Measurements from ENCODE around the gene MYOCD. TPM values are rescaled to one million over a fixed set of nuclear protein-coding genes. Genes with fewer than 3 reads are reported as not detected.

The MYOCD gene
- total and polyA plus RNA-seq, 8 donors = 3.3 to 14.9 (median 10.8) TPM

- Histone ChIP-seq H3K4me1 (peaks cover 4 to 11% of the 10 kb centered on the region in 2 donors), H3K27me3 (peaks cover 34 to 60% of the 10 kb centered on the region in 2 donors), H3K4me3 (peak overlapping the region; percentile 19 to 27), H3K9me3 (no peaks in the 10 kb centered on the region), H3K27ac (no peak overlapping the region), H3K36me3 (no peaks in the 10 kb centered on the region)
- ATAC-seq (no peak), DNase-seq (no peak)
- intact Hi-C loops (cut with DNase I) = loop anchor here in 1 of 2 donors (10.0 kb wide), 1 partner anchor 410 kb away; no protein-coding TSS in a partner anchor
- TF ChIP-seq CTCF (IDR thresholded peaks at IDR 0.05) = no peak
Measured at GRCh38 chr17:12664894-12665262, 812 bp upstream of the MYOCD start.

- H3K36me3 ChIP-seq = no peaks in the 10 kb centered on the region
- no peak overlapping the region for H3K27ac ChIP-seq
- no peak for ATAC-seq
- peaks cover 34 to 65% of the 10 kb centered on the region in 2 donors for H3K27me3 ChIP-seq
- intact Hi-C loops (cut with DNase I) = loop anchor here in 1 of 2 donors (10.0 kb wide), 1 partner anchor 412 kb away; no protein-coding TSS in a partner anchor
- H3K9me3 ChIP-seq = no peaks in the 10 kb centered on the region
- peaks cover 4 to 11% of the 10 kb centered on the region in 2 donors for H3K4me1 ChIP-seq
- H3K4me3 ChIP-seq = no peak overlapping the region
- no peak for TF ChIP-seq CTCF (IDR thresholded peaks at IDR 0.05)
- no peak for DNase-seq
Measured at GRCh38 chr17:12666718-12667117, 1.0 kb downstream of the MYOCD start.

- no peak overlapping the region for H3K27ac ChIP-seq
Measured at GRCh38 chr17:12667299-12667958, 1.7 kb downstream of the MYOCD start.

GRCh38 chr17:12671906-12672305 is 6.2 kb downstream of the MYOCD start:
- Histone ChIP-seq H3K9me3 (no peaks in the 10 kb centered on the region), H3K27me3 (peaks cover 2 to 17% of the 10 kb centered on the region in 2 donors), H3K27ac (no peak overlapping the region), H3K4me3 (no peak overlapping the region), H3K4me1 (no peaks in the 10 kb centered on the region), H3K36me3 (no peaks in the 10 kb centered on the region)
- ATAC-seq = no peak
- no peak for DNase-seq
- intact Hi-C loops (cut with DNase I) = no loop called here
- TF ChIP-seq CTCF (IDR thresholded peaks at IDR 0.05) = no peak

More at GRCh38 chr17:12667299-12667958, 1.7 kb downstream of the MYOCD start:
- TF ChIP-seq CTCF (IDR thresholded peaks at IDR 0.05) = no peak
- H3K4me1 ChIP-seq = peaks cover 4 to 11% of the 10 kb centered on the region in 2 donors
- intact Hi-C loops (cut with DNase I) = loop anchor here in 1 of 2 donors (10.0 kb wide), 1 partner anchor 413 kb away; no protein-coding TSS in a partner anchor
- no peaks in the 10 kb centered on the region for H3K9me3 ChIP-seq
- peak; percentile 64 for ATAC-seq
- peak in 1 of 4 donors; percentile 62 for DNase-seq
- H3K4me3 ChIP-seq = no peak overlapping the region
- peaks cover 34 to 57% of the 10 kb centered on the region in 2 donors for H3K27me3 ChIP-seq
- H3K36me3 ChIP-seq = no peaks in the 10 kb centered on the region

- ATAC-seq = no peak
Measured at GRCh38 chr17:12672947-12673346, 7.3 kb downstream of the MYOCD start.

More at GRCh38 chr17:12672947-12673346, 7.3 kb downstream of the MYOCD start:
- Histone ChIP-seq H3K36me3 (no peaks in the 10 kb centered on the region), H3K27ac (no peak overlapping the region), H3K27me3 (peaks cover 0 to 6% of the 10 kb centered on the region in 2 donors), H3K4me1 (no peaks in the 10 kb centered on the region), H3K9me3 (no peaks in the 10 kb centered on the region), H3K4me3 (no peak overlapping the region)
- no peak for DNase-seq
- intact Hi-C loops (cut with DNase I) = no loop called here
- no peak for TF ChIP-seq CTCF (IDR thresholded peaks at IDR 0.05)
